Measurements from ENCODE around the gene STK4. TPM values are rescaled to one million over a fixed set of nuclear protein-coding genes. Genes with fewer than 3 reads are reported as not detected.
A peak's percentile ranks its signal among the peaks of the same experiment; 100 is the strongest.

The STK4 gene
- total RNA-seq, 1 experiment from 2014 or later, result 41.2 TPM

- ATAC-seq (no peak), DNase-seq (ENCODE audit: low spot score) (no peak)
- ChIA-PET POLR2A (interaction anchor here (0.7 kb wide), 1 partner anchor 33 kb away, joined by 5 read pairs; no protein-coding TSS in a partner anchor), CTCF (interaction anchor here (1.4 to 4.7 kb wide), 3 partner anchors 29 to 97 kb away, joined by 8 to 61 read pairs (median 8); no protein-coding TSS in a partner anchor)
- Mint-ChIP-seq H3K9me3 (no peaks in the 10 kb centered on the region), H3K4me3 (no peak overlapping the region), H3K4me1 (peaks cover 48% of the 10 kb centered on the region), H3K36me3 (peaks cover 4% of the 10 kb centered on the region; the same call in 1 of the 2 replicates), H3K27ac (peak overlapping the region; percentile 85), H3K27me3 (ENCODE audit: low read depth) (no peaks in the 10 kb centered on the region)
- TF ChIP-seq ETV6 (CRISPR knock-in tag; IDR thresholded peaks at IDR 0.05) (no peak), JUN (CRISPR knock-in tag; IDR thresholded peaks at IDR 0.05) (no peak), RELA (CRISPR knock-in tag; IDR thresholded peaks at IDR 0.05; ENCODE audit: borderline replicate concordance) (no peak), E2F5 (CRISPR knock-in tag; IDR thresholded peaks at IDR 0.05) (no peak), TEAD1 (CRISPR knock-in tag; IDR thresholded peaks at IDR 0.05) (no peak), MAX (CRISPR knock-in tag; IDR thresholded peaks at IDR 0.05) (no peak), PREB (CRISPR knock-in tag; IDR thresholded peaks at IDR 0.05; ENCODE audit: borderline replicate concordance) (no peak)
Observed at GRCh38 chr20:45014671-45015415, 48.5 kb downstream of the STK4 start.

- ATAC-seq, result no peak
- CTCF ChIA-PET, result no interaction called here
- DNase-seq (ENCODE audit: low spot score), result no peak
- peaks cover 4% of the 10 kb centered on the region; the same call in 1 of the 2 replicates for H3K36me3 Mint-ChIP-seq
- TF ChIP-seq JAZF1 (CRISPR knock-in tag; IDR thresholded peaks at IDR 0.05) (no peak), ESRRA (CRISPR knock-in tag; IDR thresholded peaks at IDR 0.05; ENCODE audit: borderline replicate concordance) (no peak), CBFB (CRISPR knock-in tag; IDR thresholded peaks at IDR 0.05; ENCODE audit: low read depth) (no peak), NFATC4 (CRISPR knock-in tag; IDR thresholded peaks at IDR 0.05) (no peak)
- TF ChIP-seq, protein P1, sequence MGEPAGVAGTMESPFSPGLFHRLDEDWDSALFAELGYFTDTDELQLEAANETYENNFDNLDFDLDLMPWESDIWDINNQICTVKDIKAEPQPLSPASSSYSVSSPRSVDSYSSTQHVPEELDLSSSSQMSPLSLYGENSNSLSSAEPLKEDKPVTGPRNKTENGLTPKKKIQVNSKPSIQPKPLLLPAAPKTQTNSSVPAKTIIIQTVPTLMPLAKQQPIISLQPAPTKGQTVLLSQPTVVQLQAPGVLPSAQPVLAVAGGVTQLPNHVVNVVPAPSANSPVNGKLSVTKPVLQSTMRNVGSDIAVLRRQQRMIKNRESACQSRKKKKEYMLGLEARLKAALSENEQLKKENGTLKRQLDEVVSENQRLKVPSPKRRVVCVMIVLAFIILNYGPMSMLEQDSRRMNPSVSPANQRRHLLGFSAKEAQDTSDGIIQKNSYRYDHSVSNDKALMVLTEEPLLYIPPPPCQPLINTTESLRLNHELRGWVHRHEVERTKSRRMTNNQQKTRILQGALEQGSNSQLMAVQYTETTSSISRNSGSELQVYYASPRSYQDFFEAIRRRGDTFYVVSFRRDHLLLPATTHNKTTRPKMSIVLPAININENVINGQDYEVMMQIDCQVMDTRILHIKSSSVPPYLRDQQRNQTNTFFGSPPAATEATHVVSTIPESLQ (CRISPR knock-in tag; IDR thresholded peaks at IDR 0.05), result no peak
- peaks cover 54% of the 10 kb centered on the region for H3K4me1 Mint-ChIP-seq
- no peaks in the 10 kb centered on the region for H3K27me3 Mint-ChIP-seq (ENCODE audit: low read depth)
- POLR2A ChIA-PET, result no interaction called here
- no peaks in the 10 kb centered on the region for H3K9me3 Mint-ChIP-seq
- peak overlapping the region; percentile 85 for H3K27ac Mint-ChIP-seq
- H3K4me3 Mint-ChIP-seq, result no peak overlapping the region
Observed at GRCh38 chr20:45016089-45016671, 49.9 kb downstream of the STK4 start.

GRCh38 chr20:45017281-45017680 lies 51.0 kb downstream of the STK4 start:
- peak overlapping the region; percentile 3; the same call in 1 of the 2 replicates for H3K4me3 Mint-ChIP-seq
- H3K9me3 Mint-ChIP-seq, result no peaks in the 10 kb centered on the region
- H3K36me3 Mint-ChIP-seq, result peaks cover 4% of the 10 kb centered on the region; the same call in 1 of the 2 replicates
- ChIA-PET CTCF (interaction anchor here (1.2 kb wide), 1 partner anchor 27 kb away, joined by 4 read pairs; no protein-coding TSS in a partner anchor), POLR2A (no interaction called here)
- H3K4me1 Mint-ChIP-seq, result peaks cover 54% of the 10 kb centered on the region
- H3K27ac Mint-ChIP-seq, result peak overlapping the region; percentile 86
- peak; percentile 65 for ATAC-seq
- TF ChIP-seq NFE2L1 (CRISPR knock-in tag; IDR thresholded peaks at IDR 0.05), result 0 out of 2 replicates have a peak, but pooled peaks have one; percentile 27
- no peak for TF ChIP-seq ZNF396 (CRISPR knock-in tag; IDR thresholded peaks at IDR 0.05; ENCODE audit: borderline replicate concordance)
- no peak for TF ChIP-seq CREB1 (CRISPR knock-in tag; IDR thresholded peaks at IDR 0.05)
- TF ChIP-seq ZNF232 (CRISPR knock-in tag; IDR thresholded peaks at IDR 0.05), result no peak
- no peak for DNase-seq (ENCODE audit: low spot score)
- no peaks in the 10 kb centered on the region for H3K27me3 Mint-ChIP-seq (ENCODE audit: low read depth)
